NCI-H1417 (cell line): ENCODE results near the gene PEX5L.
"Not testable (repeated sequence)": the region's sequence is repeated elsewhere in the genome, so short reads cannot be mapped to it uniquely, and the experiment has no call there.

Experiments
- DNase-seq, 3 experiments: peaks; one replicate each; lab custom pipeline; 2025; lab: John Stamatoyannopoulos, UW

The PEX5L gene

GRCh38 chr3:179837374-179837773 lies 199.4 kb downstream of the PEX5L start:
- DNase-seq, result no peak

GRCh38 chr3:179833294-179833693 lies 203.4 kb downstream of the PEX5L start:
- no peak for DNase-seq

GRCh38 chr3:179832333-179832854 lies 204.3 kb downstream of the PEX5L start:
- no peak for DNase-seq

- DNase-seq, result no peak
Measured at GRCh38 chr3:179829401-179829800, 207.3 kb downstream of the PEX5L start.

GRCh38 chr3:179828738-179829137 lies 208.0 kb downstream of the PEX5L start:
- no peak for DNase-seq

GRCh38 chr3:179826247-179826637 lies 210.5 kb downstream of the PEX5L start:
- no peak for DNase-seq

GRCh38 chr3:179825527-179826246 lies 211.1 kb downstream of the PEX5L start:
- DNase-seq, result peak in 2 of 3 experiments; percentile 32 to 69

GRCh38 chr3:179822296-179822695 lies 214.4 kb downstream of the PEX5L start:
- no peak for DNase-seq

- no peak for DNase-seq
Measured at GRCh38 chr3:179819379-179819778, 217.4 kb downstream of the PEX5L start.

GRCh38 chr3:179812096-179812382 lies 224.7 kb downstream of the PEX5L start:
- DNase-seq, result no peak

- peak; percentile 57 to 84 (median 70) for DNase-seq
Measured at GRCh38 chr3:179811321-179812095, 225.2 kb downstream of the PEX5L start.

- no peak for DNase-seq
Measured at GRCh38 chr3:179809639-179810038, 227.1 kb downstream of the PEX5L start.

GRCh38 chr3:179807588-179807987 lies 229.1 kb downstream of the PEX5L start:
- DNase-seq, result no peak

GRCh38 chr3:179806177-179806576 lies 230.6 kb downstream of the PEX5L start:
- DNase-seq, result peak in 1 of 3 experiments; percentile 11

- no peak for DNase-seq
Measured at GRCh38 chr3:179801856-179802255, 234.9 kb downstream of the PEX5L start.

- DNase-seq, result no peak
Measured at GRCh38 chr3:179801263-179801662, 235.5 kb downstream of the PEX5L start.

- no peak for DNase-seq
Measured at GRCh38 chr3:179797192-179797591, 239.5 kb downstream of the PEX5L start.

GRCh38 chr3:179796421-179796820 lies 240.3 kb downstream of the PEX5L start:
- DNase-seq, result no peak

GRCh38 chr3:179794355-179794754 lies 242.4 kb downstream of the PEX5L start:
- DNase-seq, result no peak

- DNase-seq, result no peak
Measured at GRCh38 chr3:179791793-179792192, 244.9 kb downstream of the PEX5L start.

GRCh38 chr3:179788996-179789395 lies 247.7 kb downstream of the PEX5L start:
- DNase-seq, result no peak

- DNase-seq, result not testable (repeated sequence)
Measured at GRCh38 chr3:179782841-179783240, 253.9 kb downstream of the PEX5L start.

- no peak for DNase-seq
Measured at GRCh38 chr3:179775416-179776122, 261.2 kb downstream of the PEX5L start.
